ENCODE results near the gene FOXK1. TPM values are rescaled to one million over a fixed set of nuclear protein-coding genes. Genes with fewer than 3 reads are reported as not detected.

Gene FOXK1
- polyA plus RNA-seq, 3 donors = 0.33 to 16.8 (median 0.76) TPM

DNA sequence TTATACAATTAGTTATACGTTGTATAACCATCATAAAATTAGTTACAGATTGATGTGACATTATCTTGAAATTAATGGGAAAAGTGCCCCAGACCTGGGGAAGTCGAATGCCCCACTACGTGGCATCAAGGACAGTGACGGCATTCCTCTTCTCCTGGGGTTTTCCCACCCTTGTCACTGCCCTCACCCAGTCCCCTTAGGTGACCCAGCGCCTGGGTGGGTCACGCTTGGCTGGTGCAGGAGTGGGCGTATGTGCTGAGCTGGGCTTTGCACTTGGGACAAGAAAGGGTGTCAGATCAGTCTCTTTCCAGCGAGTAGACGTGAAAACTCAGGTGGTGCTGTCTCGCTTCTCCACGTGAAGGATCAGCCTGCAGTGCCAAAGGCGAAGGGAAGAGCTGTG is 7.6 kb downstream of the FOXK1 start:
- Histone ChIP-seq H3K9me3 (replicated peaks in 1 of 2; ENCODE audit: control insufficient read depth in 1 of 2, insufficient read depth in 1 of 2, low read length in 2 of 2) (no peaks in the 10 kb centered on the region), H3K79me2 (ENCODE audit: insufficient read depth, low read length) (peaks cover 100% of the 10 kb centered on the region), H2AFZ (ENCODE audit: insufficient read depth, low read depth, low read length, poor library complexity, severe bottlenecking) (no peak overlapping the region), H3K27me3 (ENCODE audit: control insufficient read depth in 2 of 2, insufficient read depth in 2 of 2, low read length in 2 of 2) (no peaks in the 10 kb centered on the region), H3K36me3 (replicated peaks in 1 of 2; ENCODE audit: control insufficient read depth in 1 of 2, insufficient read depth in 2 of 2, low read length in 2 of 2) (peaks cover 0 to 9% of the 10 kb centered on the region in 2 donors), H3K4me1 (ENCODE audit: control insufficient read depth in 1 of 2, insufficient read depth in 2 of 2, low read length in 2 of 2) (peaks cover 4 to 5% of the 10 kb centered on the region in 2 donors), H3K27ac (ENCODE audit: low read depth in 1 of 2, low read length in 2 of 2) (peak overlapping the region in 1 of 2 donors; percentile 0), H3K4me2 (replicated peaks; ENCODE audit: extremely low read depth, low read length, poor library complexity, severe bottlenecking) (no peak overlapping the region), H4K20me1 (ENCODE audit: insufficient read depth, low read length) (peaks cover 100% of the 10 kb centered on the region), H3K9ac (ENCODE audit: insufficient read depth, low read length, poor library complexity, severe bottlenecking) (no peak overlapping the region), H3K4me3 (replicated peaks in 1 of 3; ENCODE audit: low read depth in 2 of 3, low read length in 3 of 3) (no peak overlapping the region)
- no peak for DNase-seq
- Mint-ChIP-seq H3K27ac (peak overlapping the region in 1 of 7 donors; percentile 16), H3K9me3 (no peaks in the 10 kb centered on the region), H3K36me3 (peaks cover 14 to 35% of the 10 kb centered on the region in 2 donors), H3K4me1 (peaks cover 46% of the 10 kb centered on the region), H3K27me3 (ENCODE audit: low read depth in 3 of 3) (no peaks in the 10 kb centered on the region), H3K4me3 (no peak overlapping the region)
- intact Hi-C loops (cut with micrococcal nuclease) = no loop called here
- TF ChIP-seq, protein P1, sequence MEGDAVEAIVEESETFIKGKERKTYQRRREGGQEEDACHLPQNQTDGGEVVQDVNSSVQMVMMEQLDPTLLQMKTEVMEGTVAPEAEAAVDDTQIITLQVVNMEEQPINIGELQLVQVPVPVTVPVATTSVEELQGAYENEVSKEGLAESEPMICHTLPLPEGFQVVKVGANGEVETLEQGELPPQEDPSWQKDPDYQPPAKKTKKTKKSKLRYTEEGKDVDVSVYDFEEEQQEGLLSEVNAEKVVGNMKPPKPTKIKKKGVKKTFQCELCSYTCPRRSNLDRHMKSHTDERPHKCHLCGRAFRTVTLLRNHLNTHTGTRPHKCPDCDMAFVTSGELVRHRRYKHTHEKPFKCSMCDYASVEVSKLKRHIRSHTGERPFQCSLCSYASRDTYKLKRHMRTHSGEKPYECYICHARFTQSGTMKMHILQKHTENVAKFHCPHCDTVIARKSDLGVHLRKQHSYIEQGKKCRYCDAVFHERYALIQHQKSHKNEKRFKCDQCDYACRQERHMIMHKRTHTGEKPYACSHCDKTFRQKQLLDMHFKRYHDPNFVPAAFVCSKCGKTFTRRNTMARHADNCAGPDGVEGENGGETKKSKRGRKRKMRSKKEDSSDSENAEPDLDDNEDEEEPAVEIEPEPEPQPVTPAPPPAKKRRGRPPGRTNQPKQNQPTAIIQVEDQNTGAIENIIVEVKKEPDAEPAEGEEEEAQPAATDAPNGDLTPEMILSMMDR (IDR thresholded peaks at IDR 0.05) = no peak
- WGBS (ENCODE audit: insufficient coverage) = 94% methylated on average over 6 of the region's 12 CpGs

DNA sequence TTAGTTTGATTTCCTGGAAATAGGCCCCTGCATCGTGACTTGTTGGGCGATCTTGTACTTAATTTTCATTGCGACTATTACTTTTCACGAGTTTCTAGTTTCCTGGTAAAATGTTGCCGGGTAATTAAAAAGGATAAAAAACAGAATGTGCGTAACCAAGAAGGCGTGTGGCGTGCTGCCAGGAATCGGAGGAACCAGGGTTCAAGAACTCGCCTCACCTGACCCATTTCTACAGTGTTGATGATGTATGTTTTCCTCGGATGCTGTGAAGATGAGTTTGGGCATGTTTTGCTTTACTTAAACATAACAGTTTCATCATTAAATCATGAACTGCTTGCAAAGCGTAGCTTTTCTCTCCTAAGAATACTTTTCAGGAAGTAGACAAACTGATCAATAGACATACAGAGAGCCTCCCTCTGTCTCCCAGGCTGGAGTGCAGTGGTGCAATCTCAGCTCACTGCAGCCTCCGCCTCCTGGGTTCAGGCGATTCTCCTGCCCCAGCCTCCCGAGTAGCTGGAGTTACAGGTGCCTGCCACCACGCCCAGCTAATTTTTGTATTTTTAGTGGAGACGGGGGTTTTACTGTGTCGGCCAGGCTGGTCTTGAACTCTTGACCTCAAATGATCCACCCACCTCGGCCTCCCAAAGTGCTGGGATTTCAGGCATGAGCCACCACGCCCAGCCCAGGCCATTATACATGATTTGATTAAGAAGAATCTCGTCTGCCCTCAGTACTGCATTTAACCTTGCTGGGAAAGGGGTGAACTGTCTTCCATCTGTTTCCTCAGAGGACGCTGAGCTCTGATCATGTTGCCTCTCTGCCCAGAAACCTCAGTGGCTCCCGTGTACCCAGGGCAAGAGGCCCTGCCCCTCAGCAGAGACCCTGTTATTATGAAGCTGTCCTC is 9.1 kb downstream of the FOXK1 start:
- TF ChIP-seq, protein P1 (IDR thresholded peaks at IDR 0.05) = no peak
- H3K36me3 Mint-ChIP-seq = peaks cover 14 to 30% of the 10 kb centered on the region in 2 donors
- Histone ChIP-seq H3K4me2 (replicated peaks; ENCODE audit: extremely low read depth, low read length, poor library complexity, severe bottlenecking) (no peak overlapping the region), H2AFZ (ENCODE audit: insufficient read depth, low read depth, low read length, poor library complexity, severe bottlenecking) (no peak overlapping the region), H3K79me2 (ENCODE audit: insufficient read depth, low read length) (peaks cover 100% of the 10 kb centered on the region), H4K20me1 (ENCODE audit: insufficient read depth, low read length) (peaks cover 99% of the 10 kb centered on the region), H3K9me3 (replicated peaks in 1 of 2; ENCODE audit: control insufficient read depth in 1 of 2, insufficient read depth in 1 of 2, low read length in 2 of 2) (no peaks in the 10 kb centered on the region), H3K27ac (ENCODE audit: low read depth in 1 of 2, low read length in 2 of 2) (no peak overlapping the region), H3K4me1 (ENCODE audit: control insufficient read depth in 1 of 2, insufficient read depth in 2 of 2, low read length in 2 of 2) (no peaks in the 10 kb centered on the region), H3K36me3 (replicated peaks in 1 of 2; ENCODE audit: control insufficient read depth in 1 of 2, insufficient read depth in 2 of 2, low read length in 2 of 2) (peaks cover 0 to 8% of the 10 kb centered on the region in 2 donors), H3K4me3 (replicated peaks in 1 of 3; ENCODE audit: low read depth in 2 of 3, low read length in 3 of 3) (no peak overlapping the region), H3K27me3 (ENCODE audit: control insufficient read depth in 2 of 2, insufficient read depth in 2 of 2, low read length in 2 of 2) (no peaks in the 10 kb centered on the region), H3K9ac (ENCODE audit: insufficient read depth, low read length, poor library complexity, severe bottlenecking) (no peak overlapping the region)
- H3K4me1 Mint-ChIP-seq = peaks cover 37% of the 10 kb centered on the region
- H3K27me3 Mint-ChIP-seq (ENCODE audit: low read depth in 3 of 3) = no peaks in the 10 kb centered on the region
- WGBS (ENCODE audit: insufficient coverage) = 84% methylated on average over 10 of the region's 23 CpGs
- no peak for DNase-seq
- H3K9me3 Mint-ChIP-seq = no peaks in the 10 kb centered on the region
- intact Hi-C loops (cut with micrococcal nuclease) = no loop called here
- H3K4me3 Mint-ChIP-seq = no peak overlapping the region
- H3K27ac Mint-ChIP-seq = peak overlapping the region in 5 of 7 donors; percentile 21 to 80 (median 38)
